Erythroblast (primary cell): ENCODE results near the gene DVL2.

Experiments used
- GATA1 ChIP-seq: IDR thresholded peaks from 2 replicates; pipeline ENCODE4 v1.6.1; 2011; ENCODE audit warnings: low read depth, mild to moderate bottlenecking, control low read depth, low read length, moderate library complexity
- POLR2A ChIP-seq: IDR thresholded peaks from 2 replicates; pipeline ENCODE4 v1.6.1; 2011; ENCODE audit warnings: mild to moderate bottlenecking, low read length

- TF ChIP-seq POLR2A (no peak), GATA1 (no peak)
Observed at GRCh38 chr17:7191069-7191468, 43.2 kb downstream of the DVL2 start.
